NCI-H1694 (cell line): ENCODE measurements around the gene PALD1.

Experiments
- DNase-seq: peaks from one replicate; lab custom pipeline; 2025; lab: John Stamatoyannopoulos, UW

Gene PALD1

DNA sequence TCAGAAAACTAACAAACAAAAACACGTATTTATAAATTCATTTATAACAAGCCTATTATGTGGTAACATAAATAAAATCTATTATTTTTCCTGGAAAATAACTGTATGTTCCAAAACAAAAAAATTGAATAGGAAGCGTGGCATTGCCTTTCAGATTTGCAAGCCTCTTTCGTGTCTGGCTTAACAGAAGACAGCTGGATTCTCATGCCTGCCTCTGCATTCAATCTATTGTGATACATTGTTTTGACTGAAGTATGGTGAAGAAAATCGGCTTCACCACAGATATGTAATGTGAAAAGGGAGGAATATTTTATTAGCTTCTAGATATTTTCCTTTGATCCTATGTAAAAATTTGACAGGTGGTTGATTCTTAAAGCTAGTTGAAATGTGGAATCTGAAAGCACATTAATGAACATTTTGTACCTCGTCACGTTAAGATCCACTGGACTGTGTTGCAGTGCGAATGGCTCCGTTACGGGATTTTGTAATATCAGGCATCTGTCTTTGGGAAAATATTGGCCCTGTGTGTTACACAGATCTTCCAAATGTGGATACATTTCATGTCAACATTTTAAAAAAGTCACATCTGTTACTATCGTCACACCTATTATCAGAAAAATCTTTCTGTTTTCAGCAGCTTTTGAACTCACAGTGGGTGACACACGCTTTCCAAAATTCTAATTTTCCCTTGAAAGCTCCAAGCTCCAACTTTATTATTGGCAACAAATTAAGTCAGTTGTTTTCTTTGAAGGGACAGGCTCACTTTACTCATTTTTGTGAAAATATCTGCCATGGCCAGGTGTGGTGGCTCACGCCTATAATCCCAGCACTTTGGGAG is 26.2 kb downstream of the PALD1 start:
- DNase-seq = no peak

GRCh38 chr10:70505908-70506307 is 27.3 kb downstream of the PALD1 start:
- no peak for DNase-seq

DNA sequence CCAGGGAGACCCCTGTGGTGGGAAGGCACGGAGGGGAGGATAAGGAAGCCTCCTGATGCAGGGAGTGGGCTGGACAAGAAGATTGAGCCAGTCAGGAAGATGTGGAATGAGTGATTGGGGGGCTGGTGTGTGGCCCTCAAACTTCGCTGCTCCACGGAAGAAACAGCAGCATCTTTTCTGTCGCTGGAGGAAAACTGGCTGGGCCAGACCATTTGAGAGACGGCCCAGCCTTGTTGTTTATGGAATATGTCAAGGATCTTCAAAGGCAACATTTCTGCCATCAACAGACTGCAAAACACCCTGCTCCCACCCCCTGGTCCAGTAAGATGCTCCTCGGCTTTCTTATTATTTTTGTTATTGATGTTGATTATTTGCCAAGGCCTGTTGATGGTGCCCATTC is 29.4 kb downstream of the PALD1 start:
- no peak for DNase-seq

- no peak for DNase-seq
These were observed 30.6 kb downstream of the PALD1 start for GRCh38 chr10:70508912-70509756.

DNA sequence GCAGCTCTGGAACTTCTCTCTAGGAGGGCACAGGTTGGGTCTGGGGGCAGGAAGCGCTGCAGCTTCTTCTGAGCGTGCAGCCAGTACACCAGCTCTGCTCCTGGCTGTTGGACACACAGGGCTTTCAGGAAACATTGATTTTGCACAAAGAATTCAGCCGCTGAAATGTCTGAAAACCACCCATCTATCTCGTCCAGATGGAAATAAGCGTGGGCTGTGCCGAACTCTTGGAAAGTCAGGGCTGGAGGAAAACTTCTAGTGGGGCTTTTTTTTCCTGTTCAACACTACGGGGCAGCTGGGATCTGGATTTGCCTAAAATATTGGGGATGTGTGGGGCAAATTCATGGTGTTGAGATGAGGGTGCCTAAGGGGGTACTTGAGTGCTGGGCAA is 31.2 kb downstream of the PALD1 start:
- no peak for DNase-seq

GRCh38 chr10:70510453-70510852 is 31.9 kb downstream of the PALD1 start:
- DNase-seq = no peak

DNA sequence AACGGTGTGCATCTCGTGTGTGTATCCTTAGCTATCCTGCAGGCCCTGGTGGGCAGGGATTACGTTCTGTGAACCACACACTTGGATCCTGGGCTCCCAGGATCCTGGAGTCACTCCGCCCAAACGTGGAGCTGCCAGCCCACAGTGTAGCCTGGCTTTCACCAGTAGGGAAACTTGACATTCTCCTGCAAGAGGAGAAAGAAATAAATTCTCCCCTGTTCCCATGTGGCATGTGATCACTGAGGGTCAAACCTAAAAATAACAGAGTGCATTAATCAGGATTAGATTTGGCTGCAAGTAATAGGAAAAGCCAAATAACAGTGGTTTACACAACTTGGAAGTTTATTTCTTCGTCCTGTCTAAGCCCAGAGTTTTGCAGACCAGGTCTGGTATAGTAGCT is 32.3 kb downstream of the PALD1 start:
- no peak for DNase-seq

DNA sequence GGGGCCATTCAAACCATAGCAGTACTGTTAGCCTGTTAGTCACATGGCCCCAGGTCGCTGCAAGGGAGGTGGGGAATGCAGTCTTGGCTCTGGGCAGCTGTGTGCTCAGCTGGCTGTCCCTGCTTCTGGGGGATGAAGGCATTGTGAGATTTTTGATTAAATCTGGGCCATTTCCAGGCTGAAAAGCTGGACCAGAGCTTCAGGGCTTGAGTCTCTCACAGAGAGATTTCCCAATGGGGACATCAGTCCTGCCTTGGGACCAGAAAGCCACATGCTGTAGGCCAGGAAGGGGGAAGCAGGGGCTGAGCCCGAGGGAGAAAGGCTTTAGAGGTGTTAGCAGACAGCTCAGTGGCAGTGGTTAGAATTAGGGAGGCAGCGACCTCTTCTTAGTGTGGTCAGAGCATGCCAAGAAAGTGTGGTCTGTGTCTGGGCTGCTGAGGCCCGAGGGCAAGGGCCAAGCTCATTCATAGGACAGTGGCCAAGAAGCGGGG is 33.6 kb downstream of the PALD1 start:
- DNase-seq = no peak

- DNase-seq = no peak
These were observed 35.3 kb downstream of the PALD1 start for GRCh38 chr10:70513848-70514309.

DNA sequence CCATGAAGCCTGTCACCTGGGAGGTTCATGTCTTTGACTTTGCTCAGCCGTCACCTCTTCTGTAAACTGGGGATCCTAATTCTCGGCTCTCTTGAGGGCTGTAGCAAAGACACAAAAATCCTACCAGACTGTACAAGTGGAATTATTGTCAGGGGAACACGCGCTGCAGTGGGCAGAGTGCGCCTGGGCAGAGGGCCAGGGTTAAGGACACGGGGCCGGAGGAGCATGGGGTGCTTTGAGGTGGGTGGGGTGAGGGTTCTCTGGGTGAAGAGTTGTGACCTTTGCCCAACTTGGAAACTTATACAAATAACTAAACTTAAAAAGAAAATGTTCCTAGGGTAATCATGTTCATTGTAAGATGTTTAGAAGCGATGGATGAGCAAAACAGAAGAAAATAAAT is 36.0 kb downstream of the PALD1 start:
- DNase-seq = no peak

- DNase-seq = no peak
These were observed 36.6 kb downstream of the PALD1 start for GRCh38 chr10:70515035-70515667.

- no peak for DNase-seq
These were observed 40.1 kb downstream of the PALD1 start for GRCh38 chr10:70518695-70519094.

DNA sequence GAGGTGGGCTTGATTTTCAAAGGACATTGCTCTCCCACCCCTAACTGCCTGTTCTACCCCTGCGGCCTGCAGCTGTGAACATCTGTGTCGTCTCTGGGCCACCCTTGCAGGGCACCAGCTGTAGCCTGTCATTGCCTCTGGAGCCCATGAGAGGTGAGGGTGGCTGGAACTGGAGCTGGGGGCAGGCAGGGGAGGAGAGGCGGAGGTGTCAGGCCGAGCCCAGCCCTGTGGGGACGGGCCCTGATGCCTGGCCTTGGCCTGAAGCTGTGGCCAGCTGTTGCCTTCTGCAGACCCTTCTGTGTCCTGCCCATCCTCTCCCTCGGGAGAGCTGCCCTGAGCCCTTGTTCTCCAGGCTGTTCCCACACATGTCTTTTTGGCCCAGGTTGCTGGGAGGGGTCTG is 44.5 kb downstream of the PALD1 start:
- DNase-seq = no peak

- no peak for DNase-seq
These were observed 45.0 kb downstream of the PALD1 start for GRCh38 chr10:70523549-70523948.

GRCh38 chr10:70528314-70528713 is 49.7 kb downstream of the PALD1 start:
- DNase-seq = no peak

- no peak for DNase-seq
These were observed 50.3 kb downstream of the PALD1 start for GRCh38 chr10:70528741-70529362.

DNA sequence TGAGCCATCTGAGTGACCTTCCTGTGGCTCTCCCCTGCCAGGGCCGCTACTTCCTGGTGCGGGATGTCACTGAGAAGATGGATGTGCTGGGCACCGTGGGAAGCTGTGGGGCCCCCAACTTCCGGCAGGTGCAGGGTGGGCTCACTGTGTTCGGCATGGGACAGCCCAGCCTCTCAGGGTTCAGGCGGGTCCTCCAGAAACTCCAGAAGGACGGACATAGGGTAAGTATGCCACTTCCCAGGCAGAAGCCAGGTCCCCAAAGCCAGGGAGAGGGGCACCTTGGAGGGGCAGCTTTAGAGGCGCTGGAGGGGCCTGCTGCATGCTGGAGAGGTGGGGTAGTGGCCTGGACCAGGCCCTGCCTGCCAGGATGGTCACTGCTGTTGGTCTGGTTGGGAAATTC is 51.3 kb downstream of the PALD1 start:
- DNase-seq = no peak

GRCh38 chr10:70530315-70530714 is 51.7 kb downstream of the PALD1 start:
- DNase-seq = no peak

DNA sequence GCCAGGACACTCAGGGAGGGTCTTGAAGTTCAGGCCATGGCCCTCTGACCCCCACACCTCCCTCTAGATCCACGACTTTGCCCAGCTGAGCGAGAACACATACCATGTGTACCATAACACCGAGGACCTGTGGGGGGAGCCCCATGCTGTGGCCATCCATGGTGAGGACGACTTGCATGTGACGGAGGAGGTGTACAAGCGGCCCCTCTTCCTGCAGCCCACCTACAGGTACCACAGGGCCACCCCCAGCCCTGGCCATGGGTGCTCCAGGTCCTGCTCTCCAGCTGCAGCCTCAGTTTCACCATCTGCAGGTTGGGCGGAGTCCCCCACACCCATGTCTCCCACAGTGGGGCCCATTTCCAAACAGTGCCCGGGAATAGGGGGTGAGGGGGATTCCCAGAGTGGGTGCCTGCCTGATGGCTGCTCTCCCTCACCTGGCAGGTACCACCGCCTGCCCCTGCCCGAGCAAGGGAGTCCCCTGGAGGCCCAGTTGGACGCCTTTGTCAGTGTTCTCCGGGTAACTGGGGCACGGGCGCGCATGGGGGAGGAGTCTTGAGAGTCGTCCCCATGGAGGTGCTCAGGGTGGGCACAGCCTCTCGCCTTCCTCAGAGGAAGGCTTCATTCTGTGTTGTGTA is 54.1 kb downstream of the PALD1 start:
- DNase-seq = no peak

- no peak for DNase-seq
These were observed 54.6 kb downstream of the PALD1 start for GRCh38 chr10:70533189-70533558.

DNA sequence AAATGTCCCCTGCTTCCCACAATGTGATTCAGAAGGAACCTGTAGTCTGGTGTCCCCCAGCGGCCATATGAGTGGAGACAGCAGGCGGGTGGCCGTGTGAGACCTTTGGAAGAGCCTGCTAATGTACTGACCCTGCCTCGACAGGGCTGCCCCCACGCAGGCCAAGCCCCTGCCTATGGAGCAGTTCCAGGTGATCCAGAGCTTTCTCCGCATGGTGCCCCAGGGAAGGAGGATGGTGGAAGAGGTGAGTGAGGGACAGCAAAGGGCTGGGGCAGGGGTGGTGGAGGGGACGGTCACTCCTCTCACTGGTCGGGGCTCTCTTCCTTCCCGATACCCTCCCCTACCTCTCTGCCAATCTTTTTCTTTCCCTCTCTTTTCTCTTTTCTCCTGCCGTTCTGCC is 55.7 kb downstream of the PALD1 start:
- DNase-seq = no peak

DNA sequence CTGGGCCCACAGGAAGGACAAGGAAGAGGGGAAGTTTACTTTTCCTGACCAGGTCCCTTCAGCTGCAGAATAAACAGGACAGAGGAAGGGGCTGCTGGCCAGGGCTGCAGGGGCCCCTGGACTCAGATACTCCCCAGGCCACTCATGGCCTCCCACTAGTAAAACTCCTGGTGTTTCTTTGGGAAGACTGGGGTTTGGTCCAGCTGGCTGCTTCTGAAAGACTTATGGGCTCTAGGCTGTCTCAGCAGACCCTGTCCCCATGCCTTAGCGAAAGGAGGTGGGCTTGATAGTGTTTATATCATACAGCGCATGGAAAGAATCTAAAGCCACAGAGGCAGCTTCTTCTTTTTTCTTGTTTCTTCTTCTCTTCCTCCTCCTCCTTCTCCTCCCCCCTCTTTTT is 56.4 kb downstream of the PALD1 start:
- DNase-seq = no peak
